GM21723 (cell line): ENCODE results near the gene SNCG.
"Not testable (repeated sequence)": the region's sequence is repeated elsewhere in the genome, so short reads cannot be mapped to it uniquely, and the experiment has no call there.

ENCODE experiments used
- ATAC-seq: cut with Tn5 transposase; IDR thresholded peaks from one replicate; pipeline ENCODE4 v1.9.1; 2021; ENCODE audit warnings: mild to moderate bottlenecking, moderate library complexity; ENCODE audit not compliant: unreplicated experiment

Gene SNCG

GRCh38 chr10:86944907-86945306 is 13.5 kb upstream of the SNCG start:
- no peak for ATAC-seq

GRCh38 chr10:86945361-86946212 is 12.8 kb upstream of the SNCG start:
- ATAC-seq: no peak

DNA sequence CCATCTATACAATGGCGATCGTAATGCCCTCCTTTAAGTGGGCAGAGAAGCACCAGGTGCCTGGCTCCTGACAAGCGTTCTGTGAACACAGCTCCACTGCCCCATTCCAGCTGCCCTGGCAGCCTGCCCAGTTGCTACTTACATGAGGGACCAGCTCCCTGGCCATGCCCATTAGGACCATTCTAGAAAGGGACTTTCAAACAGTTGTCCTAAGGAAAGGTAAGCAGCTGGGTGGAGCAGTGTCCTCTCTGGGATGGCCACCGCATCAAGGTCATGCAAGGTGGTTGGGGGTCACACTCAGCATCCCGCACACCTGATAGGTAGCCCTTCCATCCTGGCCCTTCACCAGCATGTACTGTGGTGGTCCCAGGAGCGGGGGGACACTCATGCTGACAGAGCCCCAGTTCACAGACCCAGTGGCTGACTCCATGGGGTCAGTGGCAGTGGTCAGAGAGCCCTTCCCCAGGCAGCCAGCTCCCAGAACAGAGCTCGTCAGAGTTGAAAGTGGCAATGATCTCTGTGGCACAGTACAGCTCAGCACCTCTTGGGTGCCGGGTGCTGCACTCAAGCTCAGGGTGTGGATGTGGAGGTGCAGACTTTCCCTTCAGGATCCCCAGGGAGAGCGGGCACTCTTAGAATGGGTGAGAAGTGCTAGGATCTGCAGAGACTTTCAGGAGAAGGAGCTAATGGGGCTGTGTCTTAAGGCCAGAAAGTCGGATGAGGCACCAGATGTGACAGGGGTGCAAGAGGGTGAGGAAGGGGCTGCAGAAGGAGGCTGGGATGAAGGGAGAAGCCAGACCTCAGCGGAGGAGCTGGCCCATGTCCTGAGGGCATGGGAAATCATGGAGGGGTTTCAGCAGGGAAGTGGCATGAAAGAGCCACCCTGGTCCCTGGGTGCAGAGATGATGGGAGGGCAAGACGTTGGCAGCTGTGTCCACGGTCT is 11.9 kb upstream of the SNCG start:
- no peak for ATAC-seq

GRCh38 chr10:86947806-86948205 is 10.6 kb upstream of the SNCG start:
- ATAC-seq: not testable (repeated sequence)

DNA sequence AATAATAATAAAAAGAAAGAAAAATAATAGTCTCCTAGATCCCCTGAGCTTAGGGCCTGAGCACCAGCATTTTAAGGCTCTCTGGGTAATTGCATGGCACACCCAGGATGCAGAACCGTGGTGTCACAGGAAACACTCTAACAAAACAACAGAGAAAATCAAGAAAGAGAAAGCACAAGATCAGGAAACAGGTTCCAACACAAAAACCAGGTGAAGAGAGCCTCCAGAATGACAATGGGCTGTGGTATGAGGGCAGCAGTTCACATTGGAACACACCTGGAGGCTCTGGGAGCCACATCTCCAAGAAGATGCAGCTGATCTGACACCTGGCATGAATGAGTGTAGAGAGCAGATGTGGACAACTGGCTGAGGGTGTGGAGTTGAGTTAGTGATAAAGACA is 8.1 kb upstream of the SNCG start:
- ATAC-seq: no peak

- ATAC-seq: no peak
Observed at GRCh38 chr10:86951184-86951761, 7.1 kb upstream of the SNCG start.

- ATAC-seq: no peak
Observed at GRCh38 chr10:86952106-86952505, 6.3 kb upstream of the SNCG start.

GRCh38 chr10:86952697-86953096 is 5.7 kb upstream of the SNCG start:
- not testable (repeated sequence) for ATAC-seq

DNA sequence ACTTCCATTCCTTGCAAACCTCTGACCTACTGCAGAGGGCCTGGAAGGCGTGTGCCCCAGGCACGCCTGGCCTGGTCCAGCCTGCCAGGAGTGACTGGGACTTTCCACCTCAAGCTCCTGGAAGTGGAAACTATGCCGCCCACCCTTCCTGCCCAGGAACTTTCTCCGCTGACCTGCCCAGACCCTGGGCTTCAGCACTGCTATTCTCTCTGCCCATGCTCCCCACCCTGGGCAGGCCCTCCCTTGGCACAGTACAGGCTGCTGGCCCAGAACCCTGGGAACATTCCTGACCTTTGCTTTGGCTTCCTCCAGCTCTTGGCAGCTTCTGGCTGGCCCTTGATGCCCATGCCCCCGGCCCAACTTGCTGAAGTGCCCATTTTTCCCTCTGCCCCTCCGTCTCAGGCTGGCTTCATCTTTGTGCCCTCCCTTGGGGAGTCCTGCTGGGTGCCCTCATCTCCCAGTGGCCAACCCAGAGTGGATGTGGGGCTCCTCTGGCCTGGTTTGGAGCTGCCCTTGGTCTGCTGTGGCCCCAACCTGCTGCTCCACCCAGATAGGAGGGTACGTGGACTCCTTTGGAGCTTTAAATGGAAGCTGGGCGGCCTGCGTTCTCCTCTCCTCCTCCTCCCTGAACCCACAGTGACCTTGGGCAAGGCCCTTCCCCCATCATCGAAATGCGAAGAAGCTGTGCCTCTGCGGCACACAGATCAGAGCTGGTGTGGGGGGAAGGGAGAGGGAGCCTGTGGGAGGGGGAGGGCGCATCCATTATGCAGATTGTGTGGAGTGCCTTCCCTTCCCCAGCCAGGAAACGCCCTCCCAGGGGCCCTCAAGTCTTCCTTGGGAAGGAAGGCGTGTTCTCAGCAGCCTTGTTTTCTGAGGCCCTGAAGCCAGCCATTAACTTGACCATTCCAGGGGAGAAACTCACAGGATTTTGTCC is 4.4 kb upstream of the SNCG start:
- no peak for ATAC-seq

GRCh38 chr10:86954681-86955500 is 3.5 kb upstream of the SNCG start:
- ATAC-seq: no peak

DNA sequence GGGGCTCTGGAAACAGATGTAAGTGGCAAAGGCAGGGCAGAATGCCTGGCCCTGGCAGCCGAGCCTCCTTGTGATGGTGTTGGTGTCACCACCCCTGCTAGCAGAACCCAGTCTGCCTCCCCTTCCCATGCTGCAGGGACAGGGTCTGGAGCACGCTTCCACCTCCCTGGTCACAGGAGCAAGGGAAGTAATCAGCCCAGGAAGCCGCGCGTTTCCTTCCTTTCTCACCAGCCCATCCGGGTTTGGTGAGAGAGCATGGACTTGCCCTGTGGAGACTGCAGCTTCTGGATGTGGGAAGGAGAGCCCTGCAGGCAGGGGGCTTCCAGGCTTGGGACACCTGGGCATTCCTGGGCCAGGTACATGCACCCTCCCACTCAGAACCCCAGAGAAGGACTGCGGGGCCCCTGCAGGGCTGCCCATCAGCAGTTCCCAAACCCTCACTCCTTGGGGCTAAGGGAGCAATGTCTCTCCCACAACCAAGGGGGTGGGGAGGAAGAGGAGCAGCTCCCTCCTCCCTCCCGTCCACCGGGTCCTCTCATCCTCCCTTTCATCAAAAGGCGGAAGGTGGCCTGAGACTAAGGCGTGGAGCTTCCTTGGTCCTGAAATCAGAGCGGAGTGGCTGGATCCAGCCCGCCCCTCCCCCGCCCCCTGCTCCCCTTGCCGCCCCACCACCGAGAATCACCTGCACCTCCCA is 2.8 kb upstream of the SNCG start:
- no peak for ATAC-seq

- ATAC-seq: no peak
Observed at GRCh38 chr10:86956195-86956847, 2.1 kb upstream of the SNCG start.

DNA sequence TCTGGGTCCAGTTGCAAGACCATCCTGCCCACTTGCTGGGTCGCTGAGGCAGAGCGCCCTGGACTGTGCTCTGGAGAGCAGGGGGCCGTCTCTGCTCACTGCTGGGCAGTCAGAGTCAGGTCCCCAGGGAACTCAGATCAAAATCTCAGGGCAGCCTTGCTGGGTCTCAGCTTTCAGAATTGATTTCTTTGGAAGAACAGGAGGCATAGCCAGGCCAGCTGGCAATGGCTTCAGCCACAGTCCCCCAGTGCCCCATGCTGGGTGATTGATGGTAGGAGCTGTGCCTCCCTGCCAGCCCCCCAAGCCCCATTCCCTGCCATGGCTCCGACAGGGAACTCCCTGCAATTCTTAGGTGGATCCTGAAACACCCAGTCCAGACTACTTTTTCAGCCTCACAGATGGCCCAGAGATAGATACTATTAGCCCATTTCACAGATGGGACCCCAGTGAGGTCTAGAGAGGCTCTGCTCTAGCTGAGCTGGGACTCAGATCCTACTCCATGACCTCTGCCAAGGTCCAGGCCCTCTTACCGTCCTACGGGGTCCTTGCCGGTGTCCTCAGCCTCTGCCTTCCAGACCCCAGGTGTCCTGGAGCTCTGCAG is 1.5 kb upstream of the SNCG start:
- no peak for ATAC-seq

- no peak for ATAC-seq
Observed at GRCh38 chr10:86957471-86958115, 806 bp upstream of the SNCG start, which contains the start of gene MMRN2. Gene MMRN2 (minus strand): TSS chr10:86957615. CDS start chr10:86957541, 74 bp downstream.

GRCh38 chr10:86958901-86959736 is 720 bp downstream of the SNCG start:
- no peak for ATAC-seq

DNA sequence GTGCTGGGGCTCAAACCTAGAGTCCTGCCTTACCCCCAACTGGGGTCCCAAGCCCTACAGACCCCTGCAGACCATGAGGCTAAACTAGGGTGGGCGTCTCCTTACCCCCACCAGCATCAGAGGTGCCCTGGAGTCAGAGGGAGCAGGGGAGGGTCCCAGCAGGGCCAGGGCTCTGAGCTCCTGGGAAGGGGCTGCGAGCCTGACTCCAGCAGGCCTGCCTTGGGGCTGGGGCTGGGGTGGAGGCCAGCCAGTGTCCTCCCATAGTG is 1.3 kb downstream of the SNCG start:
- ATAC-seq: no peak
